ENCODE data around the gene GRIN2A.

GRIN2A gene

DNA sequence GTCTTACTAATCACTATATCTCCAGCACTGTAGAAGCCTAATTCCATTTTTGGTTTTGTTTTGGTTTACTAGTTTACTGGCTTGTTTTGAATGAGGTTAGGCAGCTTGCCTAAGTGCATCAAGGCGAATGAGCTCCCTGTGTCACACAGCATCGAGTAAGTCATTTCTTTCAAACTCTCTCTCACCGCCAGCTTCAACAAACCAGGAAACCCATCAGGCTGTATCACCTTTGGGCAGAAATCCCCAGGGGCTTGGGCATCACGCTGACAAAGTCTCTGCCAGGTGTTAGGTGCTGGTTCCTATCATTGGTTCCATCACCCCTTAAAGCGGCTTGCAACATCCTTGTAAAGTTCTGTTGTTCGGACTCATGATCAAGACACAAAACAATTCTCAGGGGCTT is 226.6 kb downstream of the GRIN2A start:
- DNase-seq, result no peak

DNA sequence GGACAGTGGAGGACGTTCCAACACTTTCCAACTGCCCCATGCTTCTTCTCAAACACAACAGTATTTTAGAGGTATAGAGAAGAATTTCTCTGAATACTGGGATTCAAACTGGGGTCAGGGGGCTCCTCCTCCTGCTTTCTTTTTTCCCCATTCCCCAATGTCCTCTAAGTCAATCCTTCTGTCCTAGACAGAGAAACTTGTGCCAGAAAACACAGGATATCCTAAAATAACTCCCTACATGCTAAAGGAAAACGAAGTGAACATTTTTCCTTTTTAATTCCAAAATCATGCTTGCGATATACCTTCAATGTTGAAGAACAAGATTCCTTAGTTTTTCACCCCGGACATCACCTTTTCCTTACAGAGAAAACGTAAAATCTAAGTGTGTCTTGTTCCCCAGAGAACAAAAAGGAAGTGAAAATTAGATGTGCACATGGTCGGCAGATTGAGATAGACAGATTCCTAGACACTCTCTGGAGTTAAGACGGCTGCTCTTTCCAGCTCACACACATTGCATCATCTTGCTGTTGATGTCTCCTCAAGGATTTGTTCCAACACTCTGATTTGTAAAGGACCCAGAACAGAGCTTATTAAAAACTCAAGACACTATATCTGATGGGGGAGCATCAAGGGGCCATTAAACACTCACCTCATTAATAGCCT is 228.2 kb downstream of the GRIN2A start:
- DNase-seq, result no peak

DNA sequence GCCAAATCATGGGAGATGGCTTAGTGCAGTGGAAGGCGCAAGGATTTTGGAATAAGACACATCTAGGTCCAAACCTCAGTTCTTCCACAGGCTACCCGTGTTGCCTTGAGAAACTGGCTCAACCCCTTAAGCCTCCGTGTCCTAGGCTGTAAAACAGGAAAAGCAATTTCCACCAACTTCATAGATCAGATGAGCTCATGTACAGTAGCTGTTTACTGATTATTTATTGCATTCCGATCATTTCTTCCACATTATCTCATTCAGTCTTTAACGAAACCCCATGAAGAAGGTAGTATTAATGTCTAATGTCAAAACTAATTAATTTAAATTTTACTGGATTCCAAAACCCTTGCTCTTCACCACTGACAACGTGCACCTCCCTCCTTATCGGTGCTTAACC is 231.6 kb downstream of the GRIN2A start:
- no peak for DNase-seq

DNA sequence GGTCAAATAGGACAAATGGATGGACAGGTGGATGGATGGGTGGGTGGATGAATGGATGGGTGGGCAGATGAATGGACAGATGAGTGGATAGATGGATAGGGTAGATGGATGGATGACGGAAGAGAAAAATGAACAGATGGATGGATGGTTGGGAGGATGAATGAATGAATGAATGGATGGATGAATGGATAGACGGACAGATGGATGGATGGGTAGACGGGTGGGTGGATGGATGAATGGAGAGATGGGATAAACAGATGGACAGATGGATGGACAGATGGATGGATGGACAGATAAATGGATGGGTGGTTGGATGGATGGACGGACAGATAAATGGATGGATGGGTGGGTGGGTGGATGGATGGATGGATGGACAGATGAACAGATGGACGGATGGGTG is 232.8 kb downstream of the GRIN2A start:
- DNase-seq, result no peak

DNA sequence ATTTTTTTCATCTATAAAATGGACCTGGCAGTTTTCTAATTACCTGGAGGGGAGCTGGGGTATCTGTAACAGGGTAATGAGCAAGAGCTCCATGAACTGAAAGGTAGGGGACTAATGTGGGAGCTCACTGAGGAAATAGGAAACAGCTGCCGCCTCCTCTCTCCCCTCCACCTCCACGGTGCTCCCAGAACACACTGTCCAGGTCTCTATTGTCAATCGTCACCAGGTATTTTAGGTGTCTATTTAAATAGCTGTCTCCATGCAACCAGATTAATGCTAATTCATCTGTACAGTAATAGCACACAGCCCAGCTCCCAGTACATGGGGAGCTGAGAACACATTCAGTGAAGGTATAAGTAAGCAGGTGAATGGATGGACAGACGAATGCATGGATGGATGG is 233.3 kb downstream of the GRIN2A start:
- no peak for DNase-seq

DNA sequence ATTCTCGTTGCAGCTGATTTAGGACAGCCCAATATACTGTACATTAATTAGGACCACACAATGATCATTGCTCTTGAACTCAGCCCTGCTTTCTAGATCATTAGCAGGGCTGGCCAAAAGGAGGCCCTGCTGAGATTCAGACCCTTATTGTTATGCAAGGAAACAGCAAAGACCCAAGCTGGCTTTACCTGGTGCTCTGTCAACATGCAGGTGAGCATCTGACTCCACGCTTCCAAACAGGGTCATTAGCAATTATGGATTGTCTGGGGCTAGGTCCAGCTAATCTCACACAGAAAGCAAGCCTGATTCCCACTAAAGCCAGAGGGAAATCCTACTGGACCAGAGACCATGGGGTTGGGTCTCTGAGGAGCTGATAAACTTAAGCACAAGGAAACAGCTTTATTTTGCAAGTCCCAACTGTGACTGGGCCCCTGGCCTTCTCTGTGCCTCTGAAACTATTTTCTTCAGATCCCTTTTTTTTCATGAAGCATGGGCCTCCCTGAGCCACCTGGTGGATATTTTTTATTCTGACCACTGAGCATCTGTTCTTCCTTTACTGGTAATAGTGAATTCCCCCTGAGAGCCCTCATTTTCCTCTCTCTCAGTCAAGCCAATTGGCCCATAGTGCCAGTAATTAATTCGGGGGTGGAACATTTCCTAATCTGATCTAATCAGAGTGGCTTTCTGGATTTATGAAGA is 236.1 kb downstream of the GRIN2A start:
- DNase-seq, result no peak

DNA sequence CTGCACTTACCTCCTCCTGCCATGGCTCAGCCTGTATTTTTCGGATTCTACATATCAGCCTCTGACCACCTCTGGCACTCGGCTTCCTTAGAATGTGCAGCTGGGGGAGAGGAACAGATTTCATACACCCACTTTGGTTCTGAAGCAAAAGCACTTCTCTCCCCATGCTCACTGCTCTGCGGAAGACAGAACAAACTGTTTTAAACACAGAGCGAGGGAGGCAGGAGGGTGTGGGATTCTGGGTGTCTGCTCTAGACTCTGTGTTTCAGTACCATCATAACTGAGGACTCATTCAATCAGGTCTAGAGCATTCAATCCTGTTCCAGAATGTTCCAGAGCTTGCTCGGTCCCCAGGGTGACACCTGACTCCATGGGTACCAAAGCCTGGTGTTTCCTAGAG is 239.1 kb downstream of the GRIN2A start:
- DNase-seq, result no peak

DNA sequence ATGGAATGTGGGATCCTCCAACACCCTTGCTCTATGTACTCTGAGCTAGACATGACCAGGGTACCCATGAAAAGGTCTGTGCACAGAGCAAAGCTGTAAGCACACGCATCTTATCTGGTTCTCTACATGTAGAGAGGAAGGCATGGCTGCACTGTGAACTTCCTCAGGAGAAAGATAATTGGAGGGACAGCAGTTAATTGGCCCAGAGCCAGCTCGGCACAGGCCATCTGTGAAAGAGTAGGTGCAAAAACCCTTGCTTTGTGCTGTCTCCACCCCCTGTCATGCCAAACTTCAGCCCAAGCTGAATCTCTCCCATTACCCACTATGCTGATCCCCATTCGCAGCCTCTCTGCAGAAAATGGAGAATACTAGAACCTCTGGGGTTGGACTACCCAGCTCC is 241.0 kb downstream of the GRIN2A start:
- DNase-seq, result no peak

DNA sequence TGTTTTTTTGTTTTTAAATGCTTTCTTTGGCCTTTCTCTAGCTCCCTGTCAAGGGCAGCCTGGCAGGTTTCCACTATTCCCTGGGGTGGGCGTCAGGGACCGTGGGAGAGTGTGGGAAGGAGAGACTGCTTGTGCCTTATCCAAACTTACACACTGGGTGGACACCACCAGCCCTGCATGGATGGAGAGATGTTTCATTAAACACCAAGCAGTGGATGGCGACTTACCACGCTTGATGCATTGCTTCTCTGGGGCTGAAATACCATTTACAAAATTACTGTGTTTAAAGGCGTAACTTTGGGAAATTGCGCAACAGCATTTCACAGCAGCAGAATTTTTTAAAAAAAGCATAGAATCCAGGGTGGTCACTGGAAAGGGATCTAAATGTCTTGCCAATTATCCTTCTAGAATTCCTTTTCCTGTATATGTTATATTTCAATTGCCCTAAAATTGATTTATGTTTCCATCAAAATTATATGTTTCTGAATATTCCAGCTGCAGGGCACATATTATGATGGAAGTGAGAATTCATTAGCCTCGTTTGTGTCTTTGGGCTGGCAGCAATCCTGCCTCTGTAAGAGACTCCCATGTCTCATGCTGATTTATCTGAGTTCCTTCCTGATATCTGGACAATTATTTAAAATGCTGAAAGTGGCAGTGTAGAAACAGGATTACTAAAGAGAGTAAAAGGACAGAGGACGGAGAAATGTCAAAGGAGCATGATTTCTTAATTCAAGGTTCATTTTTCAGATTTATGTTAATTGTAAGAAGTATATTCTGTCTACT is 247.3 kb downstream of the GRIN2A start:
- DNase-seq, result no peak

DNA sequence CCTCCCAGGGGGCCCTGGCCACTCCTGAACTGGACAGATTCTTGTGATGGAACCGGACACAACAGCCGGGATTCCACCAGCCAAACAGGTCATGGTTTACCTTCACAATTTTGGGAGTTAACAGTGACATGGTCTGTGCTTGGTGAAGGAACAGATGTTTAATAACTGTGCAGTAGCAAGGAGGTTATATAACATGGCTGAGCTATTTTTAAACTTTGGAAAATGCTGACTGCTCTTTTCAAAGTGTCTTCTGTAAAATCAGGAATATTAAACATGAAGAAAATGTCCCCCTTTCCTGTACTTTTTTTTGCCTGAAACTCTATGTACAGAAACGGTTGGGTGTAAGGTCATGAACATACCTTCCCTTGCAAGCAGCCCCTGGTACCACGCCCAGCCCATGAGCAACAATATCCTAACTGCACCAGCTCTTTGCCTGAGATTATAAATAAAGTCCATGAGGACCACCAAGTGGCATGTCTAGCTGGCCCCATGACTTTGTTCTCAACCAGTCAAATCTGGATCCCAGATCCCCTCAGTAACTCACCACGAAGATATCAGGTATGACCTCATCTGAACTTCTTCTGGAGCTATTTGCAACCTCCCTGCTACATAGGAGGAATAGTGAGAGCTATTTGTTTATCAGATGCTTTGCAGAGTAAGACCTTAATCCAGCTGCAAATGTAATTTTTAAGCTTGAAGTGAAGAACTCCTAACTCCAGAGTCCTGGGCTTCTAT is 249.1 kb downstream of the GRIN2A start:
- DNase-seq, result no peak

DNA sequence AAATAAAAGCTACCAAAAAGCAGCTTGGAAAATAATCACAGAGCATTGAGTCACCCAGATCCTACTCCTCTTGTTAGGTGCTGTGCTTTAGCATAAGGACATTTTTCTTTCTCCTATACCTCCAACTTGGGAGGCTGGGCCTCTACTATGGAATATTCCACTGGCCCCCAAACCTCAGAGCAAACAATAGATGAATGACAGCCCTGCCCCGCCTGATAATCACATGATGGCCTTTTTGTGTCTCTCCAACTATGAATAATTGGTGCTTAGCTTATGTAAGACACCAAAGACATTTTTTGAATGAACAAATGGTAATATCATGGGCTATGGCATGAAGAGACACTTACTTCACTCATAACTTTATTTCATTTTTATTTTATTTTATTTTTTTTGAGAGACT is 250.2 kb downstream of the GRIN2A start:
- DNase-seq, result no peak

DNA sequence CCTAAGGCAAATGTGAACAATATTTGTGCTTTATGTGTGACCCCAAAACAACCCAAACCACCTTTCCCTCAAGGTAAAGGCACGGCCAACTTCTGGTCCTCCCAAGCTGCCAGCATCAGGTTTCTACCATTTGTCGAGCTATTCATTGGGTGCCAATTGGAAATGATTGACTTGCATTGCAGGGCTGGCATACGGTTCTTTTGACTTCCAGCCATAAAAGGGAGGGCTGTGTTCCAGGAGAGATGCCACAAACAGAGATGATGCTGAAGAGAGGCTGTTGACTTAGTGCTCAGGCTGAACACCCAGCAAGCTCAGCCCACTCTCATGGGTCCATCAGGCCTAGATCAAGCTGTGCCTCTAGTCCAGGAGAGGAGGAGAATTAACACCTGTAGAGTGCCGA is 252.4 kb downstream of the GRIN2A start:
- DNase-seq, result no peak

DNA sequence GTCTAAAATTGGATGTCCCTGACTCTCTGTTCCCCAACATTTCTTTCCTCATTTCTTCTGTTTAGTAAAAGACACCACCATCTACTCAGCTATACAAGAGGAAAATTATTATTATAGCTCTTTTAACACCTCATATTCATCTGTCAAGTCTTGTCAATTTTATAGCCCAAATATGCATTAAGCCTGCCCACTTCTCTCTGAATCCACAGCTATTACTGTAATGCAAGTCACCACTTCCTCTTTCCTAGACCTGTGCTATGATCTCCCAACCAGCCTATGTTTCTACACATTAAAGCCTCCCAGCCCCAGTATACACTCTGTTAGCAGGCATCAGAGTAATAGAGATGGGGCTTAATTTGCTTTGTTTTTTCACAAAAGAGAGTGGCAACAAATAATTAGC is 252.9 kb downstream of the GRIN2A start:
- DNase-seq, result no peak

DNA sequence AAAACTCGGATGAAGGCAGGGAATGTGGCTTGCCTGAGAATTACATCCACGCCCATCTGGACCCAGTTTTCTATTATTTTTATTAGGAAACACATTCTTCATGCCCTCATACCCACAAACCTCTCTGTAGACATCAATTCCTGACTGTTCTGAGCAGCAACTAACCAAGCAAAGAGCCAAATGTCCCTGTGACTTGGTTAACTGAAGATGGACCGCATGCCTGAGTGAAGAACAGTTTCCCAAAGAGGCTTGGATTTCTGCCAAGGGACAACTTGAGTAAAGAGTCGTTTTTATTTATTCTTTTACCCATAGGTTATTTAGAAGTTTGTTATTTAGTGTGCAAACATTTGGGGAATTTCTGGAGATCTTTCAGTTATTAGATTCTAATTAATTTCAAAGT is 259.8 kb downstream of the GRIN2A start:
- DNase-seq, result no peak

DNA sequence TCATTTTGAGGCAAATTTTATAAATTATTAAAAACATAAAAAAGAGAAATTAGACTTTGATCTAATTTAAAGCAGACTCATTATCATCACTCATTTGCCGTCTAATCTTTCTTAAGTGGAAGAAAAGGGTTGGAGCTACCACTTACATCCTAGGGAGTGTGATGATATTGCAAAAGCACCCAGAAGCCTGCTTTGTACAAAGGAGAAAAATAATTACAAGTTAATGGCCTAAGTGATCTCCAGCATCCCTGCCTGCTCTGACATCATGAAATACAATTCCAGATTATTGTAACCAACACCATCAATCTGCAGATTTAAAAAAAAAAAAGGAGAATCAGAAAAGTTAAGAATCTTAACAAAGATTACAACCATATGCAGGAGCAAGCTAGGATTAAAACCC is 260.2 kb downstream of the GRIN2A start:
- no peak for DNase-seq

DNA sequence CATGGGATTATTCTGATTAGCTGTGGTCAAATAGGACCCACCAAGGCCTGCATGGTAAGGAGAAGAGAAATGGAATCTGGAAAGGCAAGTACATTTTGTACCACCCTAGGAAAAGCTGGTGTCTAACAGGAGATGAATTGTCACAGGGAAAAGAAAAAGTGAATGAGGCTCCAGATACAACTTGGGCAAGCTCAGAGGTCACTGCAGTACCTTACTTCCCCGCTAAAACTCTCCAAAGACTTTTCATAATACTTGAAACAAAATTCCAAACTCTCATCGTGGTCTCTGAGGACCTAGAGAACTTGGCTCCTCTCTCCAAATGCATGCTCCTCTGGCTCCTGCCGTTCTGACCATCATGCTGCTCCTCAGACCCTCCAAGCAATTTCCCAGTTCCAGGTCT is 262.8 kb downstream of the GRIN2A start:
- DNase-seq, result no peak

DNA sequence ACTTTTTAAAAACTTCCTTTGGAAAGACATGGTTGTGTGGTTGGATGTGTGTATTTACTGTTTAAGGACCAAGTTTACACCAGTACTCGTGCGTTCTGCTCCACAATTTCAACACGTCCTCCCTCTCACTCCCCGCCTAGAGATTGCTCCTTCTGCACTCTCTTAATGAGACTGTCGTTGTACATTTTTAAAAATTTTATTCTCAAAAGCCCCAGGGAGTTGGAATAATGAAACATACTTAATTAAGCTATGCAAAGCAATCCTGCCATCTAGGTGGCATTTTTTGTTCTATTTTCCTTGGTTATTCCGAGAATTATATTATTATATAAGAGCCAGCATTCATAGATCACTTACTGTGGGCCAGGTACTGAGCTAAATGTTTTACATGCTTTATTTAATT is 264.5 kb downstream of the GRIN2A start:
- DNase-seq, result no peak

DNA sequence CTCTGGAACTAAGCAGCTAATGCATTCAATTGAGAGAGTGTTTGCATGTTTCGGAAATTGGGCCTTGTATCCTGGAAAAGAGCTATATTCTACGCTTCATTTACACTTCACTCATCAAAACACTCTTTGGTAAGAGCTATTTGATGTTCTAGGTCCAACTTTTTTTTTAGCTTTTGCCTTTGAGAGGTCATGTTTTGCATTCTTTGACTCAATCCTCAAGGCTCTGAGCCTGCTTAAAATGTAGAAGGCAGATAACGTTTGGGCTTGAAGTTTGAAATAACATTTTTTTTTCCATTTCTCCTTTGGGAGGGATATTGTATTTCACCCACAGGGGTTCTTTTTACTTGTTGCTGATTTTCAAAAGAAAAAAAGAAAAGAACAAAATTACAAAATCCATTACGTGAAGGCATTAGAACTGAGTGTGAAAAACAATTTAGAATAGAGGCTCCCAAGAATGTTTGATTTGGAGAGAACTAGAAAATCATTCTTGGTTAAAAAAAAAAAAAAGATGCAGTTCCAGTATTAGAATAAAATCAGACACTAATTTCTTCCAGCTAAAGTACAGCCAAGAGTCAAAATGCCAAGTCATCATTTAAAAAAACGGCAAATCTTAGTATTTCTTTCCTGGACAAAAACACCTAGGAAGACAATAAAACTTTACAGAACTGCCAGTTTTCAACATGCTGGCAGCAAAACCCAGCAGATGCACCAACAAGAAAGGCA is 268.5 kb downstream of the GRIN2A start:
- no peak for DNase-seq

DNA sequence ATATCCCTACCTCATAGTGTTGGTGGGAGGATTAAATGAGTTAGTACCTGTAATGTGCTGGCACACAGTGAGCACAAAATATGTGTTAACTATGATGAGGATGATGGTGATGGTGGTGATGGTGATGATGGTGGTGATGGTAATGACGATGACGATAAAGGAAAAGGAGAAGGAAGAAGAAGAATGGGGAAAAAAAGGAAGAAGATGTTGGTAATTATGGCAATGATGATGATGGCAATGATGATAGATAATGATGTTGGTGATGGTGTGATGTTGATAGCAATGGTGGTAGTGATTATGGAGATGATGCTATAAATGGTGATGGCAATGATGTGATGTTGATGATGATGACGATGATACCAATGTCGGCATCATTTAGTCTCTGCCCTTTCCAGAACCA is 270.2 kb downstream of the GRIN2A start:
- no peak for DNase-seq

DNA sequence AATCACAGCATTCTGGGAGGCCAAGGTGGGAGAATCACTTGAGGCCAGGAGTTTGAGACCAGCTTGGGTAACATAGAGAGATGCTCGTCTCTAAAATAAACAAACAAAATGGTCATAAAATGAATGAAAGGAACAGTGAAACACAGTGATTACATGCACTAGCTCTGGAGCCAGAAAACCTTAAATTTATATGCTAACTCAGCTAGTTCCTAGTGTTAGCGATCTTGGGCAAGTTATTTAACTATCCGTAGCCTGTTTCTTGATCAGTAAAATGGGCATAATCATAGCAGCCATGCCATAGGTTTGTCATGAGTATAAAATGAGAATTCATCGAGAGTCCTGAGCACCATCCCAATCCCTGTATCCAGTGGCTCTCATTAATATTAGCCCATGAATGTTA is 271.0 kb downstream of the GRIN2A start:
- no peak for DNase-seq

DNA sequence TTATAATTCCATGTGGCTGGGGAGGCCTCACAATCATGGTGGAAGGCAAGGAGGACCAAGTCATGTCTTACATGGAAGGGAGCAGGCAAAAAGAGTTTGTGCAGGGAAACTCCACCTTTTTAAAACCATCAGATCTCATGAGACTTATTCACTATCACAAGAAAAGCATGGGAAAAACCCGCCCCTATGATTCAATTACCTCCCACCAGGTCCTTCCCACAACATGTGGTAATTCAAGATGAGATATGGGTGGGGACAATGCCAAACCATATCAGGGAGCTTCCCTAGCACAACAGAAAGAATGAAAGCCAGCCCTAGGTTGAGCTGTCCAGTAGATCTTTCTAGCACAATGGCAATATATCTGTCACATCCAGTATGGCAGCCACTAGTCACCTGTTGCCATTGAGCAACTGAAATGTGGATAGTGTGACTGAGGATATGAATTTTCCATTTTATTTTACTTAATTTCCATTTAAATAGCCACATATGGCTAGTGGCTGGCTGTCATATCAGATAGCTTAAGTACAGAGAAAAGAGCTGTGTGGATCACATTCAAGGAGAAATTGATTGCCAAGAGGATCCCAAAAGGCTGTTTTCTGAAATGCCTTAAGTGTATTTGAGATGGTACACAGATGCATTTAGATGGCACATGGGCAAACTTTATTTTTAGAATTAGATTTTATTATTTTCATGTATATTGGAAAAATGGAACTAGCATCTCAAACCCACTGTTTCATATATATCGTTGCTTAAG is 273.0 kb downstream of the GRIN2A start:
- DNase-seq, result no peak

DNA sequence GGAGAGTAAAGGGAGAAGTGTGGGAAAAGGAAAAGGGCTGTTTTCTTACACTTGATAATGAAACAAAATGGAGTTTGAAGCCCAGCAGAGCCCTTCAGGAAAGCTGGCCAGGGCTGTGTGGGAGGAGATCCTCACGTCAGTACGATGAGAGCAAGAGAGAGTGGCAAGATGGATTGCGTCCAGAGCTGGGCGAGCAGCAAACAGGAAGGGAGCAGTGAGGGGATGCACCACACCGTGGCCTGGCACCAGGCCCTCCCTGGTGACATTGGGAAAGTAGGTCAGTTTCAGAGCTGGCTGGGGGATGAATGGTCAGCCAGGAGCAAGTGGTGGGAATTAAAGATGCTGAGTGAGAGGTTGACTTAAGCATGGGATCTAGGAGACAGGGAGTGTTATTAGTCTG is 273.6 kb downstream of the GRIN2A start:
- DNase-seq, result no peak

All from NCI-H2081 treated with DMSO at 0.1 percent for 48 hours (cell line).